Measurements from ENCODE around the gene DOK5. TPM values are rescaled to one million over a fixed set of nuclear protein-coding genes. Genes with fewer than 3 reads are reported as not detected.

The DOK5 gene
- total RNA-seq, 2 experiments from 2014 or later = 3.9 to 4.3 TPM

DNA sequence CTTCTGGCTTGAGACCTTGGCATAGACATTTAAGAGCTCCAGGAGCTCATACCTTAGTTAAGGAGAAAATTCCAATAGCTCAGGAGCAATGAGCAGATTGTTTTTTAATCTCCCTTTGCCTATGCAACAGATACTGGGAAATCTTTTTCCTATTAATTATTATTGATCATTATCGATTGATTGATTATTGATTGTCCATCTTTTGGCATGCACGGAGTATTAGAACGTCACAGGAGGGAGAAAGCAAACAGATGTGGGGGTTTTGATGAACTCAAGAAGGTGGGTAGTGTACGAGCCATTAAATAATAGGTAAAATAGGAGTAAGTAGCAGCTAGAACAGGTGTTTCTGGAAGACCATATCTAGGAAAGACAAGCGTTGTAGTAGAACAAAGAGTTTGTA, 205.0 kb downstream of the DOK5 start:
- CTCF ChIA-PET = interaction anchor here (0.6 to 1.8 kb wide), 7 partner anchors 11 to 1663 kb away, joined by 3 to 12 read pairs (median 4); no protein-coding TSS in a partner anchor

DNA sequence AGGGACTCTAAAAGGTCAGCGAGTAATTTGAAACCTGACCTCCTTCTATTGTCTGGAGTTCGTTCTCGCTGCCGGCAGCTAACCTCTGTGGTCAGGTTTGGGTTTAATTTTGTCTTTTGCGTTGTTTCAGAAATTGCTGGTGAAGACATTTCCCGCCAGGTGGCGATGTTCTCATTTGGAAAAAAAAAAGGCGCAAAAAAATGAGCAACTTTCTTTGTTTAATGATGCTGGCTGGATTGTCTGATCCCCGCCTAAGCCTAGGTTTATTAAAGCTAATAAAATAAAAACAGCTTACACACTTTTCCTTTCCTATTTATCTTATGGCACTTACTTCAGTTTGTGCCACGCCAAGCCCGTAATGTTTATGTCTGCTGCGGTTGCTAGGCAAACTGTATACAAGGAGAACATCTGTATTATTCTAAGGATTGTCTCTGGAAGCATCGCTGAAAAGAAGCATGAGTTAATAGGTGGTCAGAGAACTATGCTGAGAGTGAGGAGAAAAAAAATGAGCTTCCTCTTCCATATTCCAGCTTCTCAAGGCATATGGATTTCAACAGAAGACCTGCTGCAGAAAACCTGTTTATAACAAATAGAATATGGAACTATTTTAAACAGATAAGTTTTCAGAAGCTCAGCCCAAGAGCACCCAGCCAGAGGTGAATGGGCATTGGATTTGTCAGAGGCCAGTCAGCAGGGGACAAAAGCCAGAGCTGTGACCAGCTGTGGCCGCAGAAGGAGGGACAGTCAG, 205.7 kb downstream of the DOK5 start:
- Mint-ChIP-seq H3K27me3 (ENCODE audit: low read depth) (peaks cover 33% of the 10 kb centered on the region), H3K4me1 (ENCODE audit: low read depth) (no peaks in the 10 kb centered on the region), H3K9me3 (no peaks in the 10 kb centered on the region), H3K4me3 (no peak overlapping the region), H3K36me3 (ENCODE audit: low read depth) (no peaks in the 10 kb centered on the region), H3K27ac (no peak overlapping the region)
- CTCF ChIA-PET = interaction anchor here (0.5 to 1.8 kb wide), 11 partner anchors 11 to 1662 kb away, joined by 3 to 12 read pairs (median 4); no protein-coding TSS in a partner anchor
- DNase-seq = peak; percentile 31
- intact Hi-C loops (cut with micrococcal nuclease) = loop anchor here (2.0 to 10.0 kb wide), 3 partner anchors 1504 to 1662 kb away; partner anchors contain the start of gene MC3R

More for the DNA sequence above, 205.0 kb downstream of the DOK5 start:
- no peak overlapping the region for H3K4me3 Mint-ChIP-seq
- no peaks in the 10 kb centered on the region for H3K9me3 Mint-ChIP-seq
- H3K4me1 Mint-ChIP-seq (ENCODE audit: low read depth) = no peaks in the 10 kb centered on the region
- H3K27ac Mint-ChIP-seq = no peak overlapping the region
- H3K36me3 Mint-ChIP-seq (ENCODE audit: low read depth) = no peaks in the 10 kb centered on the region
- intact Hi-C loops (cut with micrococcal nuclease) = loop anchor here (2.0 to 10.0 kb wide), 3 partner anchors 1504 to 1662 kb away; partner anchors contain the start of gene MC3R
- H3K27me3 Mint-ChIP-seq (ENCODE audit: low read depth) = peaks cover 32% of the 10 kb centered on the region
- DNase-seq = no peak

DNA sequence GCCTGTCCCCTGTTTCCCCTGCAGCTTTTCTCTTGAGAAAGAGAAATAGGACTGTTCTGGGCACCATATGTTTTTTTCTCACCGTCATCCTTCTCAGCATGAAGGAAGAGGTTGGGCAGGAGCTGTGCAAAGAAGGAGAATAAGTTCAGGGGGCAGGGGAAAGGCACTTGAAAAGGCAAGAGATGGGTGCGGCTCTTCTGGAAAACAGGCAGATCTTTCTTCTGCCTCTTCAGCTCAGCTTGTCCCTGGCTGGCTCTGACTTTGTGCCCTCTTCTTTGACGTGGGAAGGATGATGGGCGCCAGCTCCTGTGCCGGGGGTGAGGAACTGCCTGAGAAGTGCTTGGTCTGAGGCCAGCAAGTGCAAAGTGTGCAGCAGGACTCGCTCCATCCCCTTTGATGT, 206.5 kb downstream of the DOK5 start:
- H3K27me3 Mint-ChIP-seq (ENCODE audit: low read depth) = peaks cover 30% of the 10 kb centered on the region
- intact Hi-C loops (cut with micrococcal nuclease) = loop anchor here (2.0 to 10.0 kb wide), 3 partner anchors 1503 to 1661 kb away; partner anchors contain the start of gene MC3R
- H3K9me3 Mint-ChIP-seq = no peaks in the 10 kb centered on the region
- no peak overlapping the region for H3K4me3 Mint-ChIP-seq
- CTCF ChIA-PET = interaction anchor here (0.6 to 1.6 kb wide), 4 partner anchors 10 to 667 kb away, joined by 3 to 5 read pairs (median 3); no protein-coding TSS in a partner anchor
- H3K27ac Mint-ChIP-seq = no peak overlapping the region
- no peaks in the 10 kb centered on the region for H3K36me3 Mint-ChIP-seq (ENCODE audit: low read depth)
- H3K4me1 Mint-ChIP-seq (ENCODE audit: low read depth) = no peaks in the 10 kb centered on the region
- no peak for DNase-seq

DNA sequence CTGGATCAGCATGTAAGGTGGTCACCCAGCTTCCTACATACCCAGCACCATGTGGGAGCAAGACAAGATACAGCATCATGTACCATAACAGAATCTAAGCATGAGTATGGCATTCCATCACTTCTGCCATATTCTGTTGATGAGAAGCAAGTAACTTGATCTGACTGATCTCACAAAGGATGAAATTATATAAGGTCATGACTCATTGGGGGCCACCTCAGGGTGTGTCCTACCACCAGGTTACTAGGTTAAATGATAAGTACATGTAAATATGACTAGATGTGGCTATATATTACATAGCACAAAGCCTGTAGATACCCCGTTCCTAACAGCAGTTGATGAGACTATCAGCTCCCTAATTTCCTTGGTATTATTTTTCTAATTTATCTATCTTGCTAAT, 213.1 kb downstream of the DOK5 start:
- H3K36me3 Mint-ChIP-seq (ENCODE audit: low read depth) = no peaks in the 10 kb centered on the region
- peaks cover 14% of the 10 kb centered on the region for H3K27me3 Mint-ChIP-seq (ENCODE audit: low read depth)
- H3K4me1 Mint-ChIP-seq (ENCODE audit: low read depth) = no peaks in the 10 kb centered on the region
- H3K27ac Mint-ChIP-seq = no peak overlapping the region
- H3K4me3 Mint-ChIP-seq = no peak overlapping the region
- H3K9me3 Mint-ChIP-seq = no peaks in the 10 kb centered on the region
- intact Hi-C loops (cut with micrococcal nuclease) = loop anchor here (10.0 kb wide), 1 partner anchor 1496 kb away; no protein-coding TSS in a partner anchor
- DNase-seq = no peak
- CTCF ChIA-PET = no interaction called here

DNA sequence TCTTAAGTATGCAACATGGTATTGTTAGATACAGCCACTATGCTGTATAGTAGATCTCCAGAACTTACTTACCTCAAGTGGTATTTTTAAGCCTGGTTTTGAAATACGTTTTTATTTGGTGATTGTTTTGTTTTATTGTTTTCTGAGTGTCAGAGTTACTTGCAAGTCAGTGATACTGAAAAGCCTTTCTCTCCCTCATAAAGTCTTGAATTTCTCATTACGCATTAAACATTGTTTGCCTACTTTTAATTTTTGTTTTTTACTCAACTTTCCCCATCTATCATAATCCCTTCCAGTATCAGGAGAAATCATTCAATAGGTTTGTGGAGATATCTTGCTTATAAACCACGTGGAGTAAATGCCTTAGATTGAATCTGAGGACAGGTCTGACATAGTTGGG, 214.9 kb downstream of the DOK5 start:
- peaks cover 8% of the 10 kb centered on the region for H3K27me3 Mint-ChIP-seq (ENCODE audit: low read depth)
- H3K9me3 Mint-ChIP-seq = no peaks in the 10 kb centered on the region
- H3K4me3 Mint-ChIP-seq = no peak overlapping the region
- CTCF ChIA-PET = interaction anchor here (0.7 kb wide), 1 partner anchor 21 kb away, joined by 4 read pairs; no protein-coding TSS in a partner anchor
- no peak overlapping the region for H3K27ac Mint-ChIP-seq
- intact Hi-C loops (cut with micrococcal nuclease) = no loop called here
- DNase-seq = no peak
- no peaks in the 10 kb centered on the region for H3K4me1 Mint-ChIP-seq (ENCODE audit: low read depth)
- no peaks in the 10 kb centered on the region for H3K36me3 Mint-ChIP-seq (ENCODE audit: low read depth)

DNA sequence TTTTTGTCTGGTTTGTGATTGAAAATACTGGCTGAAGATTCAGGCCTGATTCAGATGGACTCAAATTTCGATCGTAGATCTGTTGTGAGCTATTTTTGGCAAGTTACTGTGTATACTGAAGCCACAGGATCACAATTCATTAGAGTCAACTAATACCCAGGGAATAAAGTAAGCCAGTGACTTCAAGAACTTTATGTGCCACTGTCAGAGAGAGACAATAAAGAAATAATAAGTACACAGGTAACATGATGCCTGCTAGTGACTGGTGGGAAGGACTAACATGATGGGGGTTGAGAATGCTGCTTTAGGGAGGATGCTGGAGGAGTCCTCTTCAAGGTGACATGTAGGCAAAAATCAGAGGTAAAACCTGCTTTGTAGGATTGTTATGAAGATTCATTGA, 215.9 kb downstream of the DOK5 start:
- Mint-ChIP-seq H3K27ac (no peak overlapping the region), H3K36me3 (ENCODE audit: low read depth) (no peaks in the 10 kb centered on the region), H3K9me3 (no peaks in the 10 kb centered on the region), H3K4me1 (ENCODE audit: low read depth) (no peaks in the 10 kb centered on the region), H3K27me3 (ENCODE audit: low read depth) (peaks cover 7% of the 10 kb centered on the region), H3K4me3 (no peak overlapping the region)
- CTCF ChIA-PET = interaction anchor here (1.1 kb wide), 1 partner anchor 10 kb away, joined by 5 read pairs; no protein-coding TSS in a partner anchor
- intact Hi-C loops (cut with micrococcal nuclease) = no loop called here
- DNase-seq = no peak

DNA sequence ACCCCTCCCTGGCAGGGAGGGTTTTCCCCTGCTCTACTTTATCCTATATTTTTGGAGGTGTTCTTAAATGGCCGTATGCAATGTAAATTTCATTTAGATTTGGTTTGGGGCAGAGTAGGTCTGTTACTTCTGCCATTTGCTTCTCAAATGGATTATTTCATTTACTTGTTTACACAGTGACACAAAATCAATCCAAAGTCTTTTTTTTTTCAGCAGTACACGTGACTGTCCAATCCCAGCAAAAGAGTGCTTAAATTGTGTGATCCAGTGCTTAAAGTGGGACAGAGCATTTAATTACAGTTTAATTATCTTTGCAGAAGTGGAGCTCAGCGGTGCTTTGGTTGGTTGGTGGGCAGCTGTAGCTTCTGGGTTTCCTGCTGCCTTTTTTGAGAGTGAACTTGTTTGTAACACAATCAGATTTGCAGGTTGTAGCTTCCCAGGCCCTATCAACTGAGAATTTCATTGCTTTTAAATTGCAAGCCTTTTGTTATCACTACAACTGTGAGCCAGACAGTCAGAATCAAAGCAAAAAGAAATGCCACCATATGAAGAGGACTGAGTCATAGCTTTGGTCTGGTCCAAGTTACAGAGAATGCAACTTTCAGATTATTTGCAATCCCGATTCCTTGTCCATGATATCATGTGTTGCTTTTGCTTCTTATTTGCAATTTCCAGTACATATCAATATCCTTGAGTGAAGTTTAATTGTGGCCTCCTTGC, 216.9 kb downstream of the DOK5 start:
- H3K27me3 Mint-ChIP-seq (ENCODE audit: low read depth) = peaks cover 9% of the 10 kb centered on the region
- intact Hi-C loops (cut with micrococcal nuclease) = no loop called here
- H3K36me3 Mint-ChIP-seq (ENCODE audit: low read depth) = no peaks in the 10 kb centered on the region
- no peak for DNase-seq
- no peak overlapping the region for H3K4me3 Mint-ChIP-seq
- no peak overlapping the region for H3K27ac Mint-ChIP-seq
- CTCF ChIA-PET = interaction anchor here (1.1 kb wide), 1 partner anchor 11 kb away, joined by 5 read pairs; no protein-coding TSS in a partner anchor
- no peaks in the 10 kb centered on the region for H3K9me3 Mint-ChIP-seq
- no peaks in the 10 kb centered on the region for H3K4me1 Mint-ChIP-seq (ENCODE audit: low read depth)

DNA sequence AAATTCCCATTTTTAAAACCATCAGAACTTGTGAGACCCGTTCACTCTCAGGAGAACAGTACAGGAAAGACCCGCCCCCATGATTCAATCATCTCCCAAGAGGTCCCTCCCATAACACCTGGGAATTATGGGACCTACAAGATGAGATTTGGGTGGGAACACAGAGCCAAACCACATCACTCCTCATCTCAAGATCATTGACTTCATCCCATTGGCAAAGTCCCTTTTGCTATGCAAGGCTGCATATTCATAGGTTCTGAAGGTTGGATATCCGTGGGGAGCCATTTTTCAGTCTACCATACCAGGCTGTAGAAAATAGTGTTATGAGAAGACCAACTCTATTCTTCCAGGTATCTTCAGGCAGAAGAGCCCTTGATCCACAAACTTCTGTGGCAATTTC, 219.1 kb downstream of the DOK5 start:
- peaks cover 9% of the 10 kb centered on the region for H3K27me3 Mint-ChIP-seq (ENCODE audit: low read depth)
- H3K36me3 Mint-ChIP-seq (ENCODE audit: low read depth) = no peaks in the 10 kb centered on the region
- H3K9me3 Mint-ChIP-seq = no peaks in the 10 kb centered on the region
- H3K4me1 Mint-ChIP-seq (ENCODE audit: low read depth) = no peaks in the 10 kb centered on the region
- CTCF ChIA-PET = no interaction called here
- H3K27ac Mint-ChIP-seq = no peak overlapping the region
- no peak for DNase-seq
- H3K4me3 Mint-ChIP-seq = no peak overlapping the region
- intact Hi-C loops (cut with micrococcal nuclease) = no loop called here

DNA sequence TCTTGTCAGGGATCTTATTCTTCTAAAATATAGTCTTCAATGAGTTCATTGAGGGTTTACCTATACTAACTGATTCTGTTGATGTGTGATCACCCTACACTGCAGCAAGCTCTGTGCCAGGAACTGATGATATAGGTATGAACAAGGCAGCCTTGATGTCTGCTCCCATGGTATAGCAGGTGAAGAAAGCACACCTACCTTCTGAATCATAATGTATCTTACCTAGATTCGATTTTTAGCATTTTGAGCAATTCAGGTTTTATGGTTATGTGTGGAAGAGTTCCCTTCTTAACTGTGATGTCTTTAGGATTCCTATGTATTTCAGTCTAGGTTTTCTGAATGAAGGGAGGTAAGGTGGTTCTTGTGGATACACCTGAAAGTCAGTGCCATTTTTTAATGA, 223.0 kb downstream of the DOK5 start:
- no peaks in the 10 kb centered on the region for H3K36me3 Mint-ChIP-seq (ENCODE audit: low read depth)
- H3K4me1 Mint-ChIP-seq (ENCODE audit: low read depth) = no peaks in the 10 kb centered on the region
- no peak for DNase-seq
- H3K27ac Mint-ChIP-seq = no peak overlapping the region
- no peaks in the 10 kb centered on the region for H3K9me3 Mint-ChIP-seq
- CTCF ChIA-PET = no interaction called here
- no peak overlapping the region for H3K4me3 Mint-ChIP-seq
- intact Hi-C loops (cut with micrococcal nuclease) = no loop called here
- peaks cover 8% of the 10 kb centered on the region for H3K27me3 Mint-ChIP-seq (ENCODE audit: low read depth)

Measured in activated naive CD4-positive, alpha-beta T cell treated with anti-CD3 and anti-CD28 coated beads for 36 hours (primary cell).